Activated gamma-delta T cell treated with anti-CD3 and anti-CD28 coated beads, Interleukin-2, amount 50 U/mL, for 16 hours (primary cell): ENCODE measurements around the gene FAM222A.

Source experiments
- DNase-seq: peaks from one replicate; pipeline ENCODE4 v3.0.0-alpha.2; 2020; ENCODE audit warnings: low read depth

Gene FAM222A

DNA sequence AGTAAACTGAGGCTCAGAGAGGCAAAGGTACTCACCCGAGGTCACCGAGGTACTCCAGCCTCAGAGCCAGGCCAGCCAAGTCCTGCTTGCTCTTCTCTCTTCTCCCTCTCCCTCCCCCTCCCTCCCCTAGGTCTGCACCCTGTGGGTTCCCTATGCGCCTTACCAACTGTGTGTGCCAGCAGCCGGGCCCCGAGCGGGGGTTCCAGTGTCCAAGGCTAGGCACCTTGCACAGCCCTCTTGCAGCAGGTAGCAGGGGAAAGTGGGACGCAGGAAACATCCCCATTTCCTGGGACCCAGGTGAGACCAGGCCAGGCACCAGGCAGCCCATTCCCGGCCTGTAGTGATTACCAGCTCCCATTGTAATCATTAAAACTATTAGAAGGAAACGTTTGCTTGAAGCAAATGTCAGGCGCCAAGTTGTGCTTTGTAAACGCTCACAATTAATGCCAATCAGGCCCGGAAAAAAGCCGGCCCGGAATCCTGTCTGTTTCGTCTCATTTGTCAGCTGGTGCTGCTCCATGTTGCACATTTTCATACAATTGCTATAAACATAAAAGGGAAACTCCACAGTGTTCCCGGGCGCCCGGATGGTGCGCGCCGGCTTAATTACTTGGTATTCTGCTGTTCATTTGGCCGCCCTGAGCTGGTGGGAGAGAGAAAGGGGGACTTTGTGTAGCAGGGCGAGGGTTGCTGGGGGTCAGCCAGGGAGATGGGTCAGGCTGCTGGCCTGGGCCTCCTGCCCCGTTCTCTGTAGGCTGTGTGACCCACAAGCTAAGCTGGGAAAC is 11.9 kb downstream of the FAM222A start:
- no peak for DNase-seq

- no peak for DNase-seq
Measured at GRCh38 chr12:109726106-109726497, 12.5 kb downstream of the FAM222A start.

- no peak for DNase-seq
Measured at GRCh38 chr12:109726511-109727038, 12.9 kb downstream of the FAM222A start.

GRCh38 chr12:109727039-109727723 is 13.6 kb downstream of the FAM222A start:
- no peak for DNase-seq

DNA sequence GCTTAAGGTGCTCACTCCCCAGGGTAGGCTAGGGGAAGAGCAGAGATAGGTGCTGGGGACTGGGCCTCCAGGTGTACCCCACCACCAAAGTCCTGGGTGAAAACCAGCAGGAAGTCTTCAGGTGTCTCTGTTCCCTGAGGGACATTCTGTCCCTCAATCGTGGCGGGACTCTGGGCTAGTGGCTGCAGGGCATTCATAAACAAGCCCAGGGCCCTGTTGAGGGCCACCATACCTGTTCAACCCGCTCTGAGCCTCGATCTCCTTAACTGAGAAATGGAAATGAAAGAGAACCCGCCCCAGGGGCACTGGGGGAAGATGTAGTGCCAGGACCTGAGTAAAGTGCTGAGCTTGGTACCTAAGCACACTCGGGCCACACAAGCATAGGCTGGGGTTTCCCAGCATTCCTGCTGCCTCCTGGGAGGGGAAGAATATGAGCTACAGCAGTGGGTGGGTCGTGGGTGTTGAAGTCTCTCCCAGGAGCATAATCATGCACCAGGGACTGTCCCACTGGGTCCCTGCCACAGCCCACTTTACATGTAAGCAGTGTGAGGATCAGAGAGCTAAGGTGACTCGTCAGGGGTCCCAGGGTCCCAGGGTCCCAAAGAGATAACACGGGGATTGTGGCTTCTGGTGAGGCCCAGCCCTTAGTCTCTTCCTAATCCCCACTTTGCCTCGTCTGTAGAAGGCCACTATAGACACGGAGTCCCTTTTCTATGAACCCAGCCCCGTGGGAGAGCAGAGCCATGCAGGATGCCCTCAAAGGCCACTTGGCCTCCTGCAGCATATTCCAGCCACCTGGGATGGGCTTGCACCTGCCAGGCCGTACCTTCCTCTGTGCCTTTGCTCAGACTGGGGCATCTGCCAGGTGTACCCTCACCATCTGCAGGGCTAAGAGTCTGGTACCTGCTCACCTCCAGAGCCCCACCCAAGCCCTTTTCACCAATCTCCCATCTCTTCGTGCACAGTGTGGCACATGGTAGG is 14.4 kb downstream of the FAM222A start:
- no peak for DNase-seq

DNA sequence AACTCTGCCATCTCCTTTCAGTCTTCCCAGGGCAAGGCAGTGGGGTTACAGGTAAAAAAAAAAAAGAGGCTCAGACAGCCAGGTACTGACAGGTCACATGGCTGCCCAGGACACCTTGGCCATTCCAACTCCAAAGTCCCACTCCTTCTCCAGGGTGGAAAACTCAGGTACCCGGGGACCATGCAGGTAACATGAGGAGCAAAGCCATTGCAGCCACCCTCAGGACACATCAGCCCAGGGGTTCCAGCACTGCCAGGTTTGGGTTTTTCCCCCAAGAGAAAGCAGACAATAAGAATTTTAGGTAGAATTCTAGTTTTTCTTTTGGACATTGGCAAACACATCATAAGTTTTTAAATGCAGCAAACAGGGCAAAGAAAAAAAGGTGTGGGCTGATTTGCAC is 15.3 kb downstream of the FAM222A start:
- DNase-seq: no peak

DNA sequence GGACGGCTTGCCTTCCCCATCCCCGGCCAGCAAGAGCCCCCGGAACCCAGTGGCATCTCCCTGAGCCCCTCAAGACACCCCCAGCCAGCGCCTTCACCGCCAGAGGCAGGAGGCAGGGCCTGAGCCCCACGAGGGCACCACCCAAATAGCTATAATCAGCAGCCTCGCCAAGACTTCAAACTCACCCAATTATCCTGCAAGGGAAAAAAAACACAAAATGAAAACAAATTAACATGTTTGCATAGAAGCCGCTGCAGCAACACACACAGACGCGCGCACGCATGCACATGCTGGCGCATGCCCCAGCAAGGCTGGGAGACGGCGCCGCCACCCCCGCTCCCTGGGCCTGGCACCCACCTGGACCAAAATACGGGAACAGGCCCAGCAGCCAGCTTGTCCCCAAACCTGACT is 15.8 kb downstream of the FAM222A start:
- no peak for DNase-seq

DNA sequence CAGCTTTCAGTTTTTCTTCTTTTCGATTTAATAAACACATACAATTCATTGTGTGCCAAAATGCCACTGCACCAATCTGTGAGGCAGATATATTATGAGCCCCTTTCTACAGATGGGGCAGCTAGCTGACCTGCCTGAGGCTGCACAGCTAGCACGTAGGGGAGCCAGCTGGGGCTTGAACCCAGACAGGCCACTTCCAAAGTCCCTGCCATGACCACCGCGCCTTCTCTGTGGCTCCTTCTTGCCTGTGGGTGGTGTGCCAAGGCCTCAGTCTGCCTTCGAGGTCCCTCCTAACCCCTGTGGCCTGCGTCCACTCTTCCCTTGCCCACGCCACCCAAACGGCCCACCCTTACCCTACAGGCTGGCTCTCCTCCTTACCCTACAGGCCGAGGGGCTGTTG is 16.2 kb downstream of the FAM222A start:
- DNase-seq: no peak

- DNase-seq: no peak
Measured at GRCh38 chr12:109730306-109731145, 16.9 kb downstream of the FAM222A start.

DNA sequence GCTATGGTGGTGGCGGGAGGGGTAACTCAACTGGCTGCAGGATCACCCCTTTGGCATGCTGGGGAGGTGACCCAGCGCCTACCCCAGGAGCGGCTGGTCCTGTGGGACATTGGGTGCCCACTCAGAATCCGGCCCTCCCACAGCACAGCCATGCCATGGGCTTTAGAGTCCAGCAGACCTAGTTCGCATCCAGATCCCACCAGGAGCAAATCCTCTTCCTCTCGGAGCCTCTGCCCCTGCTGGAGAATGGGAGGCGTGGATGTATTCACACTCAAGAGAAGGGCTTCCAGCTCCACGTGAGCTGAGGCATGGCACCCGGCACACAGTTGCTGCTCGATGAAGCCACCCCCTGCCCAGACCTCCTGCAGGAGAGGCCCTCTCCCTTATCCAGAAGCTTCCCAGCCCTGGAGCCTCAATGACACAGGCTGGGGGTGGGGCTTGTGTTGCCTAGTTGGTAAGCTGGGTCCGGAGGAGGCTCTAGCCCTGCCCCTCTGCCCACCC is 17.7 kb downstream of the FAM222A start:
- DNase-seq: no peak

GRCh38 chr12:109731806-109732205 is 18.2 kb downstream of the FAM222A start:
- DNase-seq: no peak

- no peak for DNase-seq
Measured at GRCh38 chr12:109732321-109733305, 19.0 kb downstream of the FAM222A start.

- DNase-seq: no peak
Measured at GRCh38 chr12:109734219-109735000, 20.8 kb downstream of the FAM222A start.

- DNase-seq: no peak
Measured at GRCh38 chr12:109735051-109735521, 21.5 kb downstream of the FAM222A start.

- no peak for DNase-seq
Measured at GRCh38 chr12:109735825-109736551, 22.4 kb downstream of the FAM222A start.

DNA sequence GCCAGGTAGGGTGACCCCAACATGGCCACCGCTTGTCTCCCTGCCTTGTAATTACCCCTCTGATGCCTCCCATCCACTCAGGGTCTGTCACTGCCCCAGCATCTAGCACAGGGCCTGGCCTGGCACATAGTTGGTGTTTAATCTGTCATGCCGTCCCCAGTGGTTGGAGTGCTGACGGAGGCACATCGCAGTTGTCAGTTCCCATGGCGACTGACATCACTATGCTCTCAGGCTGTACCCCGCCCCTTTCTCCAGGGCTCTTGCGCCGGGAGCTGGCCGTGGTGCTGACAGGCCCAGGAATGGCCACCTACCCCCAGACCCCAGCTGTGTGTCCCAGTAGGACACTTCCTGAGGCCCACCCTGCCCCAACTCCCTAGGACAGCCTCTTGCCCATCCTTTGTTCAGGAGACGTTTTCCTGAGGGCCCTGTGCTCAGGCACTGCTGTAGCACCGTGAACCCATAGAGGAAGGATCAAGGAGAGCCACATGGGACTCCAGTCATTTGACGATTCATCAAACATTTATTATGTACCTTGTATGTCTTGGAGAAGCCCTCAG is 23.0 kb downstream of the FAM222A start:
- no peak for DNase-seq

GRCh38 chr12:109737126-109737525 is 23.5 kb downstream of the FAM222A start:
- DNase-seq: no peak

DNA sequence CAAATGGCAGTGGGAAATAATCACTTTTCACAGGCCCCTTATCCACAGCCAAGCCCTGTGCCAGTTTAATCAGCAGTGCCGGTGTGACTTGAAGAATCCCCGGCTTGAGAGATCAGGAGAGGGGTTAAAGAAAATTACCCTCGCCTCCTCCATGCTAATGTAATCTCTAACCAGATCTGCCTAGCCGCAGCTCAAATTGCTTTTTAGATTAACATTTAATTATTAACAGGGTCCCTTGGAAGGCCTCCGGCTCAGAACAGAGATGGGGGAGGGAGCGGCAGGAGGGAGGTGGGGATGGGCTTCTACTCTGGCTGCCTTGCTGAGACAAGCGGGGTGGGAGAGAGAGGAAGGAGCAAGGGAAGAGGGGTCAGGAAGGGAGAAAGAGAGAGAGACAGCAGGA is 24.0 kb downstream of the FAM222A start:
- no peak for DNase-seq
